Vagina (tissue), 2 donors: Measurements from ENCODE around the gene SLC8A1. TPM values are rescaled to one million over a fixed set of nuclear protein-coding genes. Genes with fewer than 3 reads are reported as not detected.

Experiments
- DNase-seq, 2 donors: peaks; one replicate each; pipeline ENCODE4 v3.0.0-alpha.2; 2017; ENCODE audit errors: extremely low spot score in 2 of 2
- H3K27ac ChIP-seq: fragments of 200-600 bp; sonication (generic); one replicate; pipeline ENCODE4 v1.5.1; 2019
- H3K27me3 ChIP-seq: fragments of 200-600 bp; sonication (generic); one replicate; pipeline ENCODE4 v1.5.1; 2019
- H3K36me3 ChIP-seq, 2 donors: fragments of 200-600 bp; sonication (generic); one replicate each; pipeline ENCODE4 v1.5.1; 2017 to 2019
- H3K4me1 ChIP-seq: fragments of 200-600 bp; sonication (generic); one replicate; pipeline ENCODE4 v1.5.1; 2019
- H3K4me3 ChIP-seq, 2 donors: fragments of 200-600 bp; sonication (generic); 1 replicate in 1 of 2; 2 replicates in 1 of 2; pipeline ENCODE4 v1.5.1; 2016 to 2019
- H3K9me3 ChIP-seq: fragments of 200-600 bp; sonication (generic); one replicate; pipeline ENCODE4 v1.5.1; 2019
- CTCF ChIP-seq, 3 experiments: fragments of 450-650 bp in 2 of 3; fragments of 200-600 bp in 1 of 3; sonication (generic) in 1 of 3; IDR thresholded peaks; one replicate each; pipeline ENCODE4 v1.5.1; 2017 to 2019; ENCODE audit warnings: antibody characterized with exemption in 3 of 3, mild to moderate bottlenecking in 2 of 3, moderate library complexity in 2 of 3
- POLR2A ChIP-seq, 2 donors: fragments of 450-650 bp; IDR thresholded peaks; one replicate each; pipeline ENCODE4 v1.6.1; 2017; ENCODE audit warnings: antibody characterized with exemption in 2 of 2, mild to moderate bottlenecking in 2 of 2, moderate library complexity in 2 of 2
- POLR2AphosphoS5 ChIP-seq, 2 donors: sonication (generic); formaldehyde crosslinking; IDR thresholded peaks; one replicate each; pipeline ENCODE4 v1.9.0; 2017; ENCODE audit warnings: antibody characterized with exemption in 2 of 2, mild to moderate bottlenecking in 2 of 2, low read depth in 1 of 2; ENCODE audit not compliant: insufficient read depth in 1 of 2
- intact Hi-C: fragments of 100-400 bp; cut with DNase I; formaldehyde crosslinking; loops from one replicate; pipeline ENCODE4 v1.15.1; 2023
- total RNA-seq: library from RNA; depleted of rRNA; stranded (reverse); fragments of >200 nt; gene quantifications from one replicate; pipeline ENCODE4 v1.2.3, GENCODE V29; 2016

SLC8A1 gene
- total RNA-seq, 1 donor from 2014 or later: 40.8 TPM

- DNase-seq: no peak
- no peaks in the 10 kb centered on the region for H3K4me1 ChIP-seq
- H3K27me3 ChIP-seq: no peaks in the 10 kb centered on the region
- no peaks in the 10 kb centered on the region for H3K36me3 ChIP-seq
- H3K9me3 ChIP-seq: no peaks in the 10 kb centered on the region
- TF ChIP-seq POLR2AphosphoS5 (IDR thresholded peaks at IDR 0.05; ENCODE audit: insufficient read depth in 1 of 2, low read depth in 1 of 2): no peak
- no peak for TF ChIP-seq CTCF (IDR thresholded peaks at IDR 0.05)
- TF ChIP-seq POLR2A (IDR thresholded peaks at IDR 0.05): no peak
- H3K27ac ChIP-seq: no peak overlapping the region
- H3K4me3 ChIP-seq: no peak overlapping the region
- intact Hi-C loops: no loop called here
Observed at GRCh38 chr2:40394597-40394996, 57.3 kb downstream of the SLC8A1 start.

DNA sequence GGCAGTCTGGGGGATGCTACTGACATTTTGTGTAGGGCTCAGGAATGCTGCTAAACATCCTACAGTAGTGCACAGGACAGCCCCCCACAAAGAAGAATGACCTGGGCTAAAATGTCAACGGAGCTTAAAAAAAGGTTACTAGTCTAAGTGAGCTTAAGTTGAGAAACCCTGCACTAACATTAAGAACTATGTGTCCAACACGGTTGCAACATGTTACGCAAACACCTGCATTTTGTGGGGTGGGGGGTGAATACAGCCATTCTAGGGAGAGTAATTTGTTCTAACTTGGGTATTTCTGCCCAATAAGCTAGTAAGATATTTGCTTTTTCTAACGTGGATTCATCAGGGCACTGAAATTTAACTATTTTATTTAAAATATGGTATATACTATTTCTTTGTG is 57.9 kb downstream of the SLC8A1 start:
- Histone ChIP-seq H3K36me3 (no peaks in the 10 kb centered on the region), H3K4me1 (no peaks in the 10 kb centered on the region), H3K27me3 (no peaks in the 10 kb centered on the region), H3K9me3 (no peaks in the 10 kb centered on the region), H3K4me3 (no peak overlapping the region), H3K27ac (no peak overlapping the region)
- intact Hi-C loops: no loop called here
- DNase-seq: no peak
- no peak for TF ChIP-seq POLR2A (IDR thresholded peaks at IDR 0.05)
- TF ChIP-seq POLR2AphosphoS5 (IDR thresholded peaks at IDR 0.05; ENCODE audit: insufficient read depth in 1 of 2, low read depth in 1 of 2): no peak

DNA sequence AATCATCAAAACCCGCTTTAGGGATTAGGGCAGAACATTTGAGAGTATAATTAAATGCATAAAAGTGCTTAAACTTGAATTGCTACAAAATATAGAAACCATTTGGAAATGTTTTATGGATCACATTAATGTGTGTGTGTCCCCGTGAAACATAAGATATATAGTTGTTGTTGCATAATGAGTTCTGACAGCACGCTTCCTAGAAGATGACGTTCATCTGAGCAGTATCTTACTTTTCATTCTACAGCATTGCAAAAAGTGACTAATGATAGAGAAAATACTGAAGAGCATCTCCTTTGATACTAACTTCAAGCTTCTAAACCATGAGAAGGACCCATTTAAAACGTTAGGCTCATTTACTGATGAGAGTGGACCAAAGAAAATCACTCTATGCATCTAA is 63.7 kb downstream of the SLC8A1 start:
- H3K36me3 ChIP-seq: no peaks in the 10 kb centered on the region
- no peak for DNase-seq
- H3K27me3 ChIP-seq: no peaks in the 10 kb centered on the region
- intact Hi-C loops: no loop called here
- TF ChIP-seq POLR2AphosphoS5 (IDR thresholded peaks at IDR 0.05; ENCODE audit: insufficient read depth in 1 of 2, low read depth in 1 of 2) (no peak), POLR2A (IDR thresholded peaks at IDR 0.05) (no peak), CTCF (IDR thresholded peaks at IDR 0.05) (no peak)
- no peaks in the 10 kb centered on the region for H3K4me1 ChIP-seq
- no peak overlapping the region for H3K27ac ChIP-seq
- no peak overlapping the region for H3K4me3 ChIP-seq
- no peaks in the 10 kb centered on the region for H3K9me3 ChIP-seq

DNA sequence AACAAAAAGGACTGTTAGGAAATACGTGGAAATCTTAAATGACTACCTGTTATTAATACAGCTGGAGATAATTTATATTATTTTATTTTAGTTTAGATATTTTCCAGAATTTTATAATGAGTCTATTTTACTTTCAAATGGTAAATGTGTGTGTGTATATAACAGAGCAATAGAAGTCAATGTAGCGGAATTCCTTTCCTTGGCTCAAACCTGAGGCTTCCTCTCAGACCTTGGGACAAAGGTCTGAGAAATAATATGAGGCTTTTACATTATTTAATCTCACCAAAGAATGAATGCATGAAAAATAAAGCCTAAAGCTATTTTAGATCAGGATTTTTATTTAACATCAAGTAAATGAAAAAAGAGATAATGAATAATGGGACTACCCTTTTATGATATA is 65.7 kb downstream of the SLC8A1 start:
- H3K36me3 ChIP-seq: no peaks in the 10 kb centered on the region
- DNase-seq: no peak
- H3K27me3 ChIP-seq: no peaks in the 10 kb centered on the region
- TF ChIP-seq POLR2AphosphoS5 (IDR thresholded peaks at IDR 0.05; ENCODE audit: insufficient read depth in 1 of 2, low read depth in 1 of 2): no peak
- intact Hi-C loops: no loop called here
- H3K4me3 ChIP-seq: no peak overlapping the region
- no peak overlapping the region for H3K27ac ChIP-seq
- no peaks in the 10 kb centered on the region for H3K4me1 ChIP-seq
- no peaks in the 10 kb centered on the region for H3K9me3 ChIP-seq

DNA sequence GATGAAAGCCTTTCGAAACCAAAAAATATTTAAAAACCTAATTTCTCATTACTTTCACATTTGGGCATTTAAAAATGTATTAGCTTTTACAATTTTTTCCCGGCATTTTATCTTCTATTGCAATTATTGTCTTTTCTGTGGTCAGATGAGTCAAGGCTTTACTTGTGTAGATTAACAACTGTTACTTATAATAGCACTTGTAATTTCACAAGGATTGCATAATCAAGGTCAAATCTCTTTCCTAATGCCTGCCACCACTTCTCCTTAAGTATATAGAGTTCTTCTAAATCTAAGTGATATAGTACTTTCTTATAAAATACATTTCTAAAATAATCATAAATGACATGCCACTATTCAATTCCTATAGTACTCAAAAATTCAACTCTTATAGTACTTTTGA is 67.2 kb downstream of the SLC8A1 start:
- Histone ChIP-seq H3K27me3 (no peaks in the 10 kb centered on the region), H3K4me3 (no peak overlapping the region), H3K27ac (no peak overlapping the region), H3K4me1 (no peaks in the 10 kb centered on the region), H3K36me3 (no peaks in the 10 kb centered on the region), H3K9me3 (no peaks in the 10 kb centered on the region)
- intact Hi-C loops: no loop called here
- TF ChIP-seq POLR2A (IDR thresholded peaks at IDR 0.05) (no peak), CTCF (IDR thresholded peaks at IDR 0.05) (no peak), POLR2AphosphoS5 (IDR thresholded peaks at IDR 0.05; ENCODE audit: insufficient read depth in 1 of 2, low read depth in 1 of 2) (no peak)
- DNase-seq: no peak

DNA sequence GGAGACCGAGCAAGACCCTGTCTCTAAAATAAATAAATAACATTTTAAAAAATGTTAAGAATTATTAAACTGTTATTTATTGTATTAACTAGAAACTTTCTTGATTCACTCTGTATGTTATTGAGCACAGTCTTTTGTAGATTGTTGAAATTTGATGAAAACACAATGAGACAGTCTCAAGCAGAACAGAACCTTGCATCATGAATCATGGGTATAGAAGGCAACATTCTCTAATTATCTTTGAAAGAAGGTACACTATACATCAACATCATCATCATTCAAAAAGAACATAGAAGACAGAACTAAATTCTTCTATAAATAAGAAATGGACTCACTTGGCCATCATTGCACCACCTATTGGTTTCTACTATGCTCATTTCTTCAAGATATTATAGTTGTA is 67.7 kb downstream of the SLC8A1 start:
- no peaks in the 10 kb centered on the region for H3K36me3 ChIP-seq
- H3K27ac ChIP-seq: no peak overlapping the region
- no peak for DNase-seq

More for the DNA sequence above, 67.7 kb downstream of the SLC8A1 start:
- TF ChIP-seq POLR2A (IDR thresholded peaks at IDR 0.05) (no peak), CTCF (IDR thresholded peaks at IDR 0.05) (no peak), POLR2AphosphoS5 (IDR thresholded peaks at IDR 0.05; ENCODE audit: insufficient read depth in 1 of 2, low read depth in 1 of 2) (no peak)
- no peaks in the 10 kb centered on the region for H3K27me3 ChIP-seq
- H3K4me1 ChIP-seq: no peaks in the 10 kb centered on the region
- H3K9me3 ChIP-seq: no peaks in the 10 kb centered on the region
- no peak overlapping the region for H3K4me3 ChIP-seq
- intact Hi-C loops: no loop called here
